ENCODE results near the gene DNAJB6.

The DNAJB6 gene

DNA sequence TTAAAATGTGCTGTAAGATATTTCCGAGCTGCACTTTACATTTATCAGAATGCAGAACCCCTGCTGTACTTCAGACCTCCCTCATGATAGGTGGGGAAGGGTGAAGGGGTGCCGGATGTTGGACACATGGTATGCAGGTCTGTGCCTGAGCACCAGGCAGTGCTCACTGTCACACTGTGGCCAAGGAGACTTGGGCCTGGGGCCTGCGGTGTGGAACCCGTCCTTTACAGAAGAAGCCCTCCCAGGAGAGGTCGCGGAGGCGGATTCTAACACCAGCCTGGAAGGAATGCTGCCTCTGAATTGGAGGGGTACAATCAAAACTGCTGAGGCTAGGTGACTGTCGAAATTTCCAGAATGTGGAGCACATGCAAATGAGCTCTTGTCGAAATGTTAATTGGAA is 34.5 kb downstream of the DNAJB6 start:
- no peak for DNase-seq

DNA sequence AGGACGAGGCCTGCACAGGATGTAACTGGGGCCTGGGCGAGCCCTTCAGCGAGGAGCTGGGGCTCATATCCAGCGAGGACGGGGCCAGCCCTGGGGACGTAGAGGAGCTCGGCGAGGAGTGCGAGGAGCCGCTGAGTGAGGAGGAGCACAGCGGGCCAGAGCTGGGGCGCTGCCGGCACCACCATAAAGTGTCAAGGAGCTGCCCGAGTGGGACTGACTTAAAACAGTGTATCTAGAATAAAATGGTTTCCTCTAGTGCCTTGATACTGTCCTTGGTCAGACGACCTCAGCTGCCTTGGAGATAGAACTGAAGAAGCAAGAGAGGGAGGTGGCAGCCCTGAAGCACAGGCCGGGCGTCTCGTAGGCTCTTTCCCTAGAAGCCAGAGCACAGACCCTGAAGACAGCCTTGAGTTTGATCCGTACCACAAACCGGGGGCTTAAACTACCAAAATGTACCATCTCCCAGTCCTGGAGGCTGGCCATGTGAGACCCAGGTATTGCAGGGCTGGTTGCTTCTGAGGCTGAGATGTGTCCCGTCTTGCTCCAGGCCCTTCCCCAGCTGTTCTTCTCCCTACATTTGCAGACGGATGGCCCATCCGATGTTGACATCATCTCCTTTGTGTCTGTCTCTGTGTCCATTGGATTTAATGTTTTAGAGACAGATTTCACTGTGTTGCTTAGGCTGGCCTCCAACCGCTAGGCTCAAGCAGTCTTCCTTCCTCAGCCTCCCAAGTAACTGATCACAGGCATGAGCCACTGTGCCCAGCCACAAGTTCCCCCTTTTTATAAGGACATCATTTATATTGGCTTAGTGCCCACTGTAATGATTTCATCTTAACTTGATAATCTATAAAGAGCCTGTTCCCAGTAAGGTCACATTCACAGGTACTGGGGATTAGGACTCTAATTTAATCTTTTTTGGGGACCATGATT is 35.8 kb downstream of the DNAJB6 start:
- no peak for DNase-seq

- DNase-seq: no peak
Observed at GRCh38 chr7:157373493-157373892, 36.7 kb downstream of the DNAJB6 start.

GRCh38 chr7:157375410-157375809 is 38.6 kb downstream of the DNAJB6 start:
- no peak for DNase-seq

DNA sequence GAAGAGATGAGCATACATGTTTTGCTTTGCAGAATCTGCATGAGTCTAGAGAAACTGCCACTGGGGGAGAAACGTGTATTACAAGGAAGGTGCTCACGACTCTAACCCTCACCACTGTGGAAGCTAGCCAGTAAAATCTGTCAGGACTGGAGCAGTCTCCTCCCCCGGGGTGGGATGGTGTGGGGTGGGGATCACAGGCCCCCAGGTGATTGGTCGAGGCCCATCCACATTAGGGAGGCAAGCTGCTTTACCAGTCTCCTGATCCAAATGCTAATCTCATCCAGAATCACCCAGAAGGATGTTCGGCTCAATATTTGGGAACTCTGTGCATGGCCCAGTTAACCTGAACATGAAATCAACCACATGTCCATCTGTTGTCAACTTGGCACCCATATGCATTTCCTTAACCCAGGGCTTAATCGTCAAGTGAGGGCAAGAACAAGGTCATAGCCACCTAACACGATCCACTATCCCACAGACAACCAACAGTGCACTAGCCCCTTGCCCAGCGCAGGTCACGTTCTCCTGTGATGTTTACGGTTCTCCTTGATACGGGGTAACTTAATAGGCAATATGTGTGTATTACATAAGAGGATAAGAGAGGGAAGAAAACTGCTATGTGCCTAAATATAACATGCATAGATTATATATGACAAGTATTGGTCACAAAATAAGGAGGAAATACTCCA is 40.8 kb downstream of the DNAJB6 start:
- DNase-seq: no peak

DNA sequence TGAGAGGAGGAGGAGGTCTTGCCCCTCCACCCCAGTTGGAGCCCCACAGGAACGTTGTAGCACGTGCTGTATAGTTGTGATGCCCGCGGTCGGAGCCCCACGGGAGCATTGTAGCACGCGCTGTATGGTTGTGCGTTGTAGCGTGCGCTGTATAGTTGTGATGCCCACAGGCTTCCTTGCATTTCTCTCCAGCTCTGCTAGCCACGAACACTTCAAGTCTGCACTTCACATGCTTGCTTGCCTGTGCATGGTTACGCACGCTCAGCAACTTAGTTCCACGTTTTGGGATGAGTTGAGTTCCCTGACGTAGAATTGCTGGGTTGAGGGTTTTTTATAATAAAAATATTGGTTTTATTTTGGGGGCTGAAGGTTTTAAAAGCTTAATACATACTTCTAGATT is 41.6 kb downstream of the DNAJB6 start:
- no peak for DNase-seq

DNA sequence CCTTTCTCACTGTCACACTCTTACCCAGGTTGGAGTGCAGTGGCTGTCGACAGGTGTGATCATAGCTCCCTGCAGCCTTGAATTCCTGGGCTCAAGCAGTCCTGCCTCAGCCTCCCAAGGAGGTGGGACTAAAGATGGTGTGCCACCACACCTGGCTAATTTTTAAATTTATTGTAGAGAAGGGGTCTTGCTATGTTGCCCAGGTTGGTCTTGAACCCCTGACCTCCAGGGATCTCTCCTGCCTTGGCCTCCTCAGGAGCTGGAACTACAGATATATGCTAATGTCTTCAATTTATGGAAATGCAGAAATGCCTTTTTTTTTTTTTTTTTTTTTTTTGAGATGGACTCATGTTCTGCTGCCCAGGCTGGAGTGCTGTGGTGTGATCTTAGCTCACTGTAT is 42.7 kb downstream of the DNAJB6 start:
- no peak for DNase-seq

DNA sequence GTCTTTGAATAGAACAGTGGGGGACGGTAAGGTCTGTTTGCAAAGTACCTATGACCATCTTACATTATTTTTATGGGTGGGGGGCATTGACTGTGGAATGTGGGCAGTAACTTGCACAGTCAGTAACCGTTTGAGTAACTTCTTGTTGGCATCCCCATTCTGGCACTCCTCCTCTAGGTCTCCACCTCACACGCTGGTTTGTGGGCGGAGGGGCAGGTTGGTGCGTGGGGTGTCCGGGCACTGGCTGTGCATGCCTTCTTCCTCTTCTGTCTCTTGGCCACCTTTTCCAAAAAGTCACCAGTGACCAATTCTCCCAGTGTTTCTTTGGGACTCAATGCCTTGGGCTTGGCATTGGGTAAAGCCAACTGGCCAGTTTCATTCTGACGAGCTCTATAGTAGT is 43.6 kb downstream of the DNAJB6 start:
- no peak for DNase-seq

- no peak for DNase-seq
Observed at GRCh38 chr7:157383868-157384267, 47.1 kb downstream of the DNAJB6 start.

DNA sequence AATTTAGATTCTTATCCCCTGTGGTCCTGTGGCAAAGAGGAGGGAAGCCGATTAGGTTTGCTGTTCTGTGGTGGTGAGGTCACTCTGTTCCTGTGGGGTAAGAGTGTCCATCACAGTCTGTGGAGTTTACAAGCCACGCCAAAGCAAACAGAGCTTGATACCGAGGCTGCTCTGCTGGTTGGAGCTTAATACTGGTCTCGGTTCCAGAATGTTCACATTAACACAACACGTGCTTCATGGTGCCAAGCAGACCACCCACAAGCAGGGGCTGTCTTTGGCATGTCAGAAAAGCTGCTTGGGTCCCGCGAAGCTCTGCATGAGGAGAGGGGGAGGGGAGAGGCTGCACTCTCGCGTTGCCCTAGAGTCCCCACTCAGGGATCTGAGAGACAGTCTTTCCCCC is 47.5 kb downstream of the DNAJB6 start:
- no peak for DNase-seq

DNA sequence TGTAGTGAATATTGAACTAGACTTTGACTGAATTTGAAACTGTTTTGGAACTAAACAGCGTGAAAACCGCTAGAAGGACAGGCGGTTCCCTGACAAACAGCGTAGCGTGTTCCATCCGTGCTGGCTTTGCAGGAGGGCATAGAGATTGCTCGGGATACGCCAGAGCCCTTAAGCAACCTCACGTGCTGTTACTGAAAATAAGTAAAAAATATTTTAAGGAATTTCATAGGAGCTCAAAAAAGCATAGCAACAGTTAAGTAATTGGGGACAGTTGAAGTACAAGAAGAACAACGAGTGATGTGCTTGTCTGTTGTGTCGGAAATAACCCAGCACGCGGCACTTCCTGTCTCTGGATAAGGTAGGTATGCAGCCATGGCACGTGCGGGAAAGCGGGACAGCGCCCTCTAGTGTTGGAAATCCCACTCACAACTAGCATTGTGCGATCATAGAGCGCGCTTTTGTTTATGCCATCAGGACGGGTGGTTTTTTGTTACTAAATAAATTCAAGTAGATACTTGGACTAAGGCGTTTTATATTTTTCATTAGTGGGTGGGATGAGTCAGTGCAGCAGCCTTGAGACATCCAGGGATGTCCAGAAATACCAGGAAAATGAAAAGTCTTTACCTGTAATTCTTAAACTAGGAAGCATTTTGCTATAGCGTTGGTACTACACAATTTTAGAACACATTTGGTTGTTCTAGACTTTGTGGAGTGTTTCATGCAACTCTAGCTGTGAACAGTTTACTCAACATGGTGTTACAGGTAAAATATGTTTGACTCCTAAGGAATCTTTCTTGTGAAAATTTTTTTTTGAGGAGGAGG is 50.4 kb downstream of the DNAJB6 start:
- DNase-seq: peak; percentile 79

- DNase-seq: no peak
Observed at GRCh38 chr7:157388301-157388700, 51.5 kb downstream of the DNAJB6 start.

- DNase-seq: no peak
Observed at GRCh38 chr7:157389951-157390730, 53.3 kb downstream of the DNAJB6 start.

GRCh38 chr7:157391036-157391710 is 54.4 kb downstream of the DNAJB6 start:
- no peak for DNase-seq

DNA sequence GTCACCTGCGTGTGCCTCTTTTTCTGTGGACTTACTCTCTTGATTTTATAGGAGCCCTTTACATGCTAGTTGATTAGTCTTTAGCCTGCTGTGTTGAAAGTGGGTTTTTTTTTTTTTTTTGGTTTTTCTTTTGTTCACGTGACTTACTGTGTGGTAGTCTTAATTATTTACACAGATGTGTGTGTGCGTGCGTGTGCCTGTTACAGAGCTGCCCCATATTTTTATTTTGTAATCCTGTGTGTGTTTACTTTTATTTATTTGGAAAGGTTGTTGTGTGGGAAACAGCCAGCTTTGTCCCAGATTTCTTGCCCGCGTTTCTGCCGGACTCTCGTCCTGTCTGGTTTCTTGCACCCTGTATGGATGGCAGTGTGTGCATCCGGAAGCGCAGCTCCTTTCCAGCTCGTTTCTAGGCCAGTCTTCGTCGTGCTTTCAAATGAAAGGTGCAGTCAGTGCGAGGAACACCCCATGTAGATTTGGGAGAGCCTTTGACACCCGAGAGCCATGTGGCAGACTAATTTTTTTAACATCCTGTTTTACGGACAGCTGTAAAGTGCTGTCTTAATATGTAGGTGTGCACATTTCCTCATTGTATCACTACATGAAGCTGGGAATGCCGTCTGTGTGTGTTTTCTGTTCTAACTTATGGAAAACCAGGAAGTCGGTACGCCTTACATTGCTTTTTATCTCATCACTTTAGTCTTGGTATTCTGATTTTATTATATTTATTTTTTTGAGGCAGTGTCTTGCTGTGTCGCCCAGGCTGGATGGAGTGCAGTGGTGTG is 55.6 kb downstream of the DNAJB6 start:
- no peak for DNase-seq

- DNase-seq: peak; percentile 60
Observed at GRCh38 chr7:157394246-157395191, 57.7 kb downstream of the DNAJB6 start.

DNA sequence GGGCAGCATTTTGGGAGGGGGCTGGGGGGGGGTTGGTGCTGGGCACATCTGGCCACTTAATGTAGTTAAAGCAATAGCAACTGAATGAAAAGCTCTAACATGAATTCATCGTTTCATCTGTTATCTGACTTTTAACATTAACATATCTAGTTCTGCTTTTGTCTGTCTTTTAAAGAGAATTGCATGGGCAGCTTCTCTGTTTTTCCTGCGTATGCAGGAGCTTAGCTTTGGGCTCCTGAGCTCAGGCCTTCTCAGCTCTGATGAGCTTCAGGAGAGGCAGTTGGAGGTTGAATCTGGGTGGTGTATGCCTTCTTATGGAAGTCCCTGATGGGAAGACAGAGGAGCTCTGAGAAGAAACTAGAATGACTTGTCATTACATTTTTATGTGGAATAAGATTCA is 58.4 kb downstream of the DNAJB6 start:
- DNase-seq: no peak

DNA sequence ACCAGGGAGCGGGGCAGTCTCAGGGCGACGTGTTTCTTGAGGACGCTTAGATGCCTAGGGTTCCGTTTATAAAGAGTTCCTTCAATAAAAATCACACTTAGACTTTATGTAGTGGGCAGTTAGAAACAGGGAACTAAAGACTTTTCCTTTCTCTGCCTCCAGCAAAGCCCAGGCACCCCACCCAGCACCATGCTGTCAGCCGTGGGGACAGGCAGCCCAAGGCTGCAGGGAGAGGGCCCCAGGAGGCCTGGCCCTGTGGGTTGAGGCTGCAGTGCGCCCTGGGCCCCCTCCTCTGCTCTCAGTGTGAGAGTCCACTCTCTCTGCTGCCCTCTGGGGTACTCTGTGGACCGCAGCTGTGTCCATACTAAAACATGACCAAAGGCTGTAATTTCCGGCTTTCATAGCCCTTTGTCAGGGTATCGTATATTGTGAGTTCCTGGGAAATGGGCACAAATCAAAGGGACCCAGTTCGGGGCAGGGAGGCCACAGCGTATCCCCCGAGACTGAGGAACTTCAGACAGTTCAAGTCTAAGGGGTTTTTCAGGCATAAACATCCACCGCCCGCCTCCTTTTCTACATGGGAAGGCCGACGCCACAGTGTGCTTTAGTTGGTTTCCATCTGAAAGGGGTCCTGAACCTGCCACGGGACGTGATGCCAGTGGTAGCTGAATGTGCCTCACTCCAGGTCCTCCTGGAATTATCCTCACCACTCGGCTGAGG is 59.7 kb downstream of the DNAJB6 start:
- no peak for DNase-seq

DNA sequence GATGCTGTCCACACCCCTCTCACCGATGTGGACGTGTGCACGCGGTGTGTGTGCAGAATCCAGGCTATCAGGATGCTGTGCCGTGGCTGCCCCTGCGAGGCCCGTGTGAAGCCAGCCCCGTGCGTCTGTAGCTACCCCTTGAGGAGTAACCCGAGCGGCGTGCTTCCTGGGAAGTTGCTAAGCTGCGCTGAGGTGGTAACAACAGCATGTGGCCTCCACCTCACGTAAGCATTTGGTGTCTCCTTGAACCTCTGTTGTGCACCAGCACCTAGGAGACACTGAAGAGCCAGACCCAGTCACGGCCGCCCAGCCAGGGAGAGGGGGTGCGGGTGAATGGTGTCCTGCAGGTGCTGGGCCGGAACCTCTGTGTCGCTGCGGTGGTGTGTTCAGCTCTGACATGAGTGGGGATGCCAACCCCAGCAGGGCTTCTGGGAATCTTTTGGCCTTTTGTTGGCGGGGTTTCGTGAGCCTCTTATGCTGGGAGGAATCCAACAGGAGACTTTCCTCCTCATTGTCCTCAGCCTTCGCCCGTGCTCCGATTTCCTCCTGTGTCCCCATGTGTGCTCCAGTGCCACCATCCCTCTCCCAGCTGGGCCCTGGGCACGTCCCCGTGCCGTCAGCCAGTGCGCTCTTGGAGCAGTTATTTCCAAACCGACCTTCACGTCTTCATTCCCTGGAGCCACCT is 60.4 kb downstream of the DNAJB6 start:
- no peak for DNase-seq

All from fibroblast of skin of right biceps (primary cell).